ENCODE data around the gene SATL1.

DNA sequence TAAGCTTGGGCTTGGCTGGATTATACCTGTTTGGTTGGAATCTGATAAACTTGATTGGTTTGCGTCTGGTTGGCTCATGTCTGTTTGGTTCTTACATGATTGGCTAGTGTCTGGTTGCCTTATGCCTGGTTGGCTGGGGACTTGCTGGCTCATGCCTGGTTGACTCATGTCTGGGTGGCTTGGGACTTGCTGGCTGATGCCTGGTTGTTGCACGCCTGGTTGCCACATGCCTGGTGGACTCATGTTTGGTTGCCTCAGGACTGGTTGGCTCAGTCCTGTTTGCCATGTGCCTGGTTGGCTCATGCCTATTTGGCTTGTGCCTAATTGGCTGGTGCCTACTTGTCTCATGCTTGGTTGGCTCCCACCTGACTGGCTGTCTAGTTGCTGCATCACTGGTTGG is 135.4 kb downstream of the SATL1 start:
- TF ChIP-seq RAD21 (IDR thresholded peaks at IDR 0.05) (no peak), FOXA1 (IDR thresholded peaks at IDR 0.05) (no peak), RXRA (IDR thresholded peaks at IDR 0.05) (no peak), YY1 (IDR thresholded peaks at IDR 0.05) (no peak), GABPA (IDR thresholded peaks at IDR 0.05 in 1 of 2, conservative IDR thresholded peaks at IDR 0.05 in 1 of 2) (no peak), NR2F2 (IDR thresholded peaks at IDR 0.05) (no peak), TAF1 (conservative IDR thresholded peaks at IDR 0.05) (no peak), SP1 (IDR thresholded peaks at IDR 0.05) (no peak), ATF3 (IDR thresholded peaks at IDR 0.05) (no peak)
- TF ChIP-seq, protein P1, sequence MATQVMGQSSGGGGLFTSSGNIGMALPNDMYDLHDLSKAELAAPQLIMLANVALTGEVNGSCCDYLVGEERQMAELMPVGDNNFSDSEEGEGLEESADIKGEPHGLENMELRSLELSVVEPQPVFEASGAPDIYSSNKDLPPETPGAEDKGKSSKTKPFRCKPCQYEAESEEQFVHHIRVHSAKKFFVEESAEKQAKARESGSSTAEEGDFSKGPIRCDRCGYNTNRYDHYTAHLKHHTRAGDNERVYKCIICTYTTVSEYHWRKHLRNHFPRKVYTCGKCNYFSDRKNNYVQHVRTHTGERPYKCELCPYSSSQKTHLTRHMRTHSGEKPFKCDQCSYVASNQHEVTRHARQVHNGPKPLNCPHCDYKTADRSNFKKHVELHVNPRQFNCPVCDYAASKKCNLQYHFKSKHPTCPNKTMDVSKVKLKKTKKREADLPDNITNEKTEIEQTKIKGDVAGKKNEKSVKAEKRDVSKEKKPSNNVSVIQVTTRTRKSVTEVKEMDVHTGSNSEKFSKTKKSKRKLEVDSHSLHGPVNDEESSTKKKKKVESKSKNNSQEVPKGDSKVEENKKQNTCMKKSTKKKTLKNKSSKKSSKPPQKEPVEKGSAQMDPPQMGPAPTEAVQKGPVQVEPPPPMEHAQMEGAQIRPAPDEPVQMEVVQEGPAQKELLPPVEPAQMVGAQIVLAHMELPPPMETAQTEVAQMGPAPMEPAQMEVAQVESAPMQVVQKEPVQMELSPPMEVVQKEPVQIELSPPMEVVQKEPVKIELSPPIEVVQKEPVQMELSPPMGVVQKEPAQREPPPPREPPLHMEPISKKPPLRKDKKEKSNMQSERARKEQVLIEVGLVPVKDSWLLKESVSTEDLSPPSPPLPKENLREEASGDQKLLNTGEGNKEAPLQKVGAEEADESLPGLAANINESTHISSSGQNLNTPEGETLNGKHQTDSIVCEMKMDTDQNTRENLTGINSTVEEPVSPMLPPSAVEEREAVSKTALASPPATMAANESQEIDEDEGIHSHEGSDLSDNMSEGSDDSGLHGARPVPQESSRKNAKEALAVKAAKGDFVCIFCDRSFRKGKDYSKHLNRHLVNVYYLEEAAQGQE (IDR thresholded peaks at IDR 0.05): no peak
- TF ChIP-seq, protein P2, sequence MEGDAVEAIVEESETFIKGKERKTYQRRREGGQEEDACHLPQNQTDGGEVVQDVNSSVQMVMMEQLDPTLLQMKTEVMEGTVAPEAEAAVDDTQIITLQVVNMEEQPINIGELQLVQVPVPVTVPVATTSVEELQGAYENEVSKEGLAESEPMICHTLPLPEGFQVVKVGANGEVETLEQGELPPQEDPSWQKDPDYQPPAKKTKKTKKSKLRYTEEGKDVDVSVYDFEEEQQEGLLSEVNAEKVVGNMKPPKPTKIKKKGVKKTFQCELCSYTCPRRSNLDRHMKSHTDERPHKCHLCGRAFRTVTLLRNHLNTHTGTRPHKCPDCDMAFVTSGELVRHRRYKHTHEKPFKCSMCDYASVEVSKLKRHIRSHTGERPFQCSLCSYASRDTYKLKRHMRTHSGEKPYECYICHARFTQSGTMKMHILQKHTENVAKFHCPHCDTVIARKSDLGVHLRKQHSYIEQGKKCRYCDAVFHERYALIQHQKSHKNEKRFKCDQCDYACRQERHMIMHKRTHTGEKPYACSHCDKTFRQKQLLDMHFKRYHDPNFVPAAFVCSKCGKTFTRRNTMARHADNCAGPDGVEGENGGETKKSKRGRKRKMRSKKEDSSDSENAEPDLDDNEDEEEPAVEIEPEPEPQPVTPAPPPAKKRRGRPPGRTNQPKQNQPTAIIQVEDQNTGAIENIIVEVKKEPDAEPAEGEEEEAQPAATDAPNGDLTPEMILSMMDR (IDR thresholded peaks at IDR 0.05; ENCODE audit: low read depth, low read length, missing input control): no peak
- TF ChIP-seq, protein P3, sequence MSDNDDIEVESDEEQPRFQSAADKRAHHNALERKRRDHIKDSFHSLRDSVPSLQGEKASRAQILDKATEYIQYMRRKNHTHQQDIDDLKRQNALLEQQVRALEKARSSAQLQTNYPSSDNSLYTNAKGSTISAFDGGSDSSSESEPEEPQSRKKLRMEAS (IDR thresholded peaks at IDR 0.05): no peak

Measured in liver (tissue), 3 donors.